K562 (cell line): ENCODE measurements around the gene ARHGAP10. TPM values are rescaled to one million over a fixed set of nuclear protein-coding genes. Genes with fewer than 3 reads are reported as not detected.

ENCODE experiments used
- ATAC-seq: fragments of 200-7000 bp; cut with Tn5 transposase; 3 replicates; pipeline ENCODE4 v1.9.1; 2020; ENCODE audit warnings: moderate library complexity
- BruUV-seq: library from RNA; stranded (reverse); fragments of 400-500 nt; replicated peaks from 2 replicates; lab custom pipeline; 2021; lab: Mats Ljungman, UMichigan
- CTCF ChIA-PET: fragments of 300-600 bp; formaldehyde crosslinking; extraction: SDS; loops from one replicate; lab custom pipeline; 2021; ENCODE audit warnings: low intra/inter-chr PET ratio; lab: Yijun Ruan, JAX
- POLR2A ChIA-PET: fragments of 300-600, 350-650 bp; sonication (Branson Sonifier 250); formaldehyde crosslinking; extraction: SDS; loops from one replicate; lab custom pipeline; 2021; ENCODE audit warnings: antibody characterized with exemption, inconsistent platforms; lab: Yijun Ruan, JAX
- DNase-seq, 4 experiments: peaks; one replicate each; pipeline versions ENCODE4 v3.0.0 to v3.0.0-alpha.2; 2011 to 2018; ENCODE audit warnings: low spot score in 3 of 4, mixed read lengths in 3 of 4; ENCODE audit errors: extremely low read depth in 1 of 4
- FAIRE-seq: peaks from 2 replicates; lab custom pipeline; 2011; peaks lifted over from hg19 to GRCh38; lab: Jason Lieb, UNC
- H2AFZ ChIP-seq: 2 replicates; pipeline ENCODE4 v1.6.0; 2011; ENCODE audit warnings: low read depth, low read length, control low read depth, inconsistent platforms
- H3K27ac ChIP-seq: fragments of 200-600 bp; 3 replicates; pipeline ENCODE4 v1.8.0; 2011; ENCODE audit warnings: low read depth, mild to moderate bottlenecking, control low read depth, inconsistent platforms, low read length, moderate library complexity, mixed read lengths; ENCODE audit errors: extremely low read depth
- H3K27me3 ChIP-seq, 2 experiments: fragments of 300-600 bp in 1 of 2; 2 replicates in 1 of 2; 3 replicates in 1 of 2; pipeline versions ENCODE4 v1.6.0 to v1.8.0; 2011; ENCODE audit warnings: inconsistent platforms in 2 of 2, low read length in 2 of 2, mild to moderate bottlenecking in 1 of 2, mixed read lengths in 1 of 2, moderate library complexity in 1 of 2; ENCODE audit not compliant: control insufficient read depth in 2 of 2, insufficient read depth in 2 of 2
- H3K36me3 ChIP-seq: fragments of 300-600 bp; 3 replicates; pipeline ENCODE4 v1.8.0; 2011; ENCODE audit warnings: mild to moderate bottlenecking, low read length, inconsistent platforms; ENCODE audit not compliant: control insufficient read depth, insufficient read depth
- H3K4me1 ChIP-seq, 2 experiments: fragments of 200-600 bp in 1 of 2; replicated peaks in 1 of 2; 2 replicates in 1 of 2; 3 replicates in 1 of 2; pipeline versions ENCODE4 v1.5.1 to v1.8.0; 2011; ENCODE audit warnings: inconsistent platforms in 2 of 2, low read length in 2 of 2, mild to moderate bottlenecking in 1 of 2, mixed read lengths in 1 of 2, moderate library complexity in 1 of 2; ENCODE audit not compliant: control insufficient read depth in 2 of 2, insufficient read depth in 2 of 2
- H3K4me2 ChIP-seq: 2 replicates; pipeline ENCODE4 v1.6.1; 2011; ENCODE audit warnings: low read length, control low read depth, inconsistent platforms, mixed read lengths; ENCODE audit not compliant: insufficient read depth
- H3K4me3 ChIP-seq: fragments of 200-600 bp; sonication (generic), shearing (Covaris generic); 2 replicates; pipeline ENCODE4 v1.5.1; 2016; ENCODE audit warnings: control low read depth, inconsistent platforms
- H3K79me2 ChIP-seq: fragments of 200-600 bp; 3 replicates; pipeline ENCODE4 v1.8.0; 2011; ENCODE audit warnings: low read length, inconsistent platforms; ENCODE audit not compliant: control insufficient read depth, insufficient read depth
- H3K9ac ChIP-seq, 2 experiments: 2 replicates each; pipeline versions ENCODE4 v1.6.0 to v1.6.1; 2011; ENCODE audit warnings: low read depth in 2 of 2, low read length in 2 of 2, control low read depth in 1 of 2, inconsistent platforms in 1 of 2, mild to moderate bottlenecking in 1 of 2, mixed read lengths in 1 of 2; ENCODE audit not compliant: insufficient read depth in 1 of 2
- H3K9me1 ChIP-seq: one replicate; pipeline ENCODE4 v1.6.0; 2011; ENCODE audit warnings: inconsistent platforms, mild to moderate bottlenecking, low read length, moderate library complexity; ENCODE audit not compliant: control insufficient read depth, insufficient read depth
- H3K9me3 ChIP-seq: replicated peaks from 2 replicates; pipeline ENCODE4 v1.5.1; 2011; ENCODE audit warnings: low read depth, low read length, inconsistent platforms; ENCODE audit not compliant: control insufficient read depth, insufficient read depth
- H4K20me1 ChIP-seq: replicated peaks from 2 replicates; pipeline ENCODE4 v1.6.1; 2011; ENCODE audit warnings: low read length, inconsistent platforms, mixed read lengths; ENCODE audit not compliant: control insufficient read depth, insufficient read depth
- CHAMP1 ChIP-seq: fragments of 450-650 bp; IDR thresholded peaks from 2 replicates; pipeline ENCODE4 v1.6.1; 2016; ENCODE audit warnings: mild to moderate bottlenecking
- CHD1 ChIP-seq: fragments of 200-600 bp; sonication (generic); IDR thresholded peaks from one replicate; pipeline ENCODE4 v1.6.1; 2012; ENCODE audit warnings: mild to moderate bottlenecking, moderate library complexity, low read length, inconsistent platforms
- DIDO1 ChIP-seq: fragments of 450-650 bp; IDR thresholded peaks from 2 replicates; pipeline ENCODE4 v1.6.1; 2016; ENCODE audit warnings: low read depth, missing biosample characterization, missing genetic modification characterization
- EZH2 ChIP-seq: IDR thresholded peaks from 2 replicates; pipeline ENCODE4 v1.6.1; 2012; ENCODE audit warnings: low read depth, mild to moderate bottlenecking, inconsistent platforms, low read length, borderline replicate concordance
- KAT8 ChIP-seq: fragments of 450-650 bp; IDR thresholded peaks from 2 replicates; pipeline ENCODE4 v1.6.1; 2016; ENCODE audit warnings: low read depth, mild to moderate bottlenecking
- MLX ChIP-seq, 2 experiments: fragments of 450-650 bp in 1 of 2; sonication (generic) in 1 of 2; formaldehyde crosslinking; conservative IDR thresholded peaks; 2 replicates each; pipeline versions ENCODE4 v1.4.0 to v1.8.1; 2020 to 2022; ENCODE audit warnings: mild to moderate bottlenecking in 1 of 2, missing genetic modification reagents in 1 of 2
- NCOR1 ChIP-seq: fragments of 450-650 bp; IDR thresholded peaks from 2 replicates; pipeline ENCODE4 v1.6.1; 2016; ENCODE audit warnings: mild to moderate bottlenecking, moderate library complexity
- PCBP1 ChIP-seq: fragments of 200-400 bp; formaldehyde crosslinking; IDR thresholded peaks from 2 replicates; pipeline ENCODE4 v1.6.1; 2018; ENCODE audit warnings: mild to moderate bottlenecking, low read depth, low read length; ENCODE audit not compliant: poor library complexity, severe bottlenecking
- POLR2A ChIP-seq: fragments of 450-650 bp; conservative IDR thresholded peaks from 2 replicates; pipeline ENCODE4 v1.6.1; 2016
- POLR2G ChIP-seq: fragments of 200-400 bp; formaldehyde crosslinking; IDR thresholded peaks from 2 replicates; pipeline ENCODE4 v1.6.1; 2017; ENCODE audit warnings: low read depth, mild to moderate bottlenecking, antibody characterized with exemption, low read length, moderate library complexity
- RBM25 ChIP-seq: fragments of 200-400 bp; formaldehyde crosslinking; IDR thresholded peaks from 2 replicates; pipeline ENCODE4 v1.6.1; 2018; ENCODE audit warnings: low read length, low read depth, moderate library complexity; ENCODE audit not compliant: severe bottlenecking
- ZC3H4 ChIP-seq: sonication (generic); formaldehyde crosslinking; IDR thresholded peaks from 2 replicates; pipeline ENCODE4 v1.9.0; 2021; ENCODE audit warnings: missing genetic modification reagents, borderline replicate concordance
- ZNF24 ChIP-seq: fragments of 450-650 bp; IDR thresholded peaks from 2 replicates; pipeline ENCODE4 v1.6.1; 2016
- ZNF589 ChIP-seq: fragments of 200-800 bp; sonication (Bioruptor generic); IDR thresholded peaks from 2 replicates; pipeline ENCODE4 v1.6.1; 2016; ENCODE audit warnings: low read depth, missing genetic modification characterization, missing compliant biosample characterization
- ZNF644 ChIP-seq: fragments of 200-800 bp; sonication (Bioruptor generic); IDR thresholded peaks from 2 replicates; pipeline ENCODE4 v1.6.1; 2016; ENCODE audit warnings: low read depth, missing genetic modification characterization, missing compliant biosample characterization
- WGBS: fragments of 100-300 bp; shearing (Covaris generic); methylation state at CpG from one replicate; pipeline ENCODE4 v1.1.6; 2016; ENCODE audit warnings: low coverage, mixed read lengths; ENCODE audit not compliant: insufficient coverage; ENCODE audit errors: missing lambda C conversion rate; 5-methylcytosine and 5-hydroxymethylcytosine counted together
- in situ Hi-C: fragments of 300-500 bp; cut with MboI; formaldehyde crosslinking; loops from 4 replicates; pipeline ENCODE4 v1.15.0; 2018; ENCODE audit warnings: inconsistent platforms, mixed read lengths
- intact Hi-C: fragments of 100-400 bp; cut with micrococcal nuclease; formaldehyde crosslinking; loops from 2 replicates; pipeline ENCODE4 v1.14.2; 2022
- polyA plus RNA-seq, 8 experiments: library from polyadenylated mRNA; depleted of rRNA in 4 of 8; stranded (reverse) in 5 of 8; unstranded in 3 of 8; fragments of >200 nt; fragmentation: Nextera tagmentation in 2 of 8; fragmentation: Illumina TruSeq in 1 of 8; extraction: Ambion mirVana in 2 of 8; extraction: Trizol in 1 of 8; gene quantifications; 2 replicates each; pipeline versions ENCODE4 v1.2.1 to v1.2.3, GENCODE V29; 2011 to 2014; ENCODE audit warnings: inconsistent platforms in 1 of 8, missing spikeins in 1 of 8
- total RNA-seq, 7 experiments: library from RNA; depleted of rRNA in 6 of 7; stranded (reverse); fragments of >200 nt in 6 of 7; fragmentation: Illumina TruSeq in 2 of 7; extraction: Trizol in 2 of 7; gene quantifications; 2 replicates each; pipeline versions ENCODE4 v1.2.1 to v1.2.3, GENCODE V29; 2011 to 2021; ENCODE audit warnings: low replicate concordance in 1 of 7

ARHGAP10 gene
- total and polyA plus RNA-seq, 9 of the 15 experiments (the other 6 are each of a cell fraction or from before 2014, with no cell fraction given): 0.03 to 0.22 (median 0.06) TPM; not detected in 3

- DNase-seq (no peak), FAIRE-seq (no peak), ATAC-seq (no peak)
- H3K9ac ChIP-seq: no peak overlapping the region
- BruUV-seq: no TSS peak
- H3K27ac ChIP-seq: no peak overlapping the region
- POLR2A ChIA-PET: no interaction called here
- in situ Hi-C loops: loop anchor here (25.0 kb wide), 2 partner anchors 716 to 841 kb away; no protein-coding TSS in a partner anchor
- no peaks in the 10 kb centered on the region for H3K4me1 ChIP-seq
- no peaks in the 10 kb centered on the region for H3K27me3 ChIP-seq
- no peaks in the 10 kb centered on the region for H4K20me1 ChIP-seq
- no peaks in the 10 kb centered on the region; the same call in 1 of the 2 replicates for H3K9me3 ChIP-seq
- TF ChIP-seq KAT8 (no peak), ZNF589 (no peak), ZNF24 (no peak), ZC3H4 (CRISPR knock-in tag) (no peak), NCOR1 (no peak), DIDO1 (no peak), PCBP1 (no peak), EZH2 (no peak), POLR2G (no peak), CHD1 (no peak), RBM25 (no peak), MLX (CRISPR knock-in tag; conservative IDR thresholded peaks at IDR 0.05) (no peak), ZNF644 (no peak), CHAMP1 (no peak), POLR2A (no peak)
- TF ChIP-seq, all 486 proteins: peak for 0
- no peaks in the 10 kb centered on the region for H3K79me2 ChIP-seq
- 4% methylated on average over 2 of the region's 2 CpGs for WGBS
- H3K36me3 ChIP-seq: no peaks in the 10 kb centered on the region
- CTCF ChIA-PET: no interaction called here
- no peak overlapping the region for H2AFZ ChIP-seq
- no peak overlapping the region for H3K4me2 ChIP-seq
- H3K4me3 ChIP-seq: no peak overlapping the region
- no peaks in the 10 kb centered on the region for H3K9me1 ChIP-seq
- intact Hi-C loops: no loop called here
Observed at GRCh38 chr4:147853706-147854105, 121.8 kb downstream of the ARHGAP10 start.
